ENCODE data around the gene MYL3. TPM values are rescaled to one million over a fixed set of nuclear protein-coding genes. Genes with fewer than 3 reads are reported as not detected.
"Not testable (repeated sequence)": the region's sequence is repeated elsewhere in the genome, so short reads cannot be mapped to it uniquely, and the experiment has no call there.

The MYL3 gene
- total RNA-seq, 1 donor from 2014 or later = 3,804 TPM

DNA sequence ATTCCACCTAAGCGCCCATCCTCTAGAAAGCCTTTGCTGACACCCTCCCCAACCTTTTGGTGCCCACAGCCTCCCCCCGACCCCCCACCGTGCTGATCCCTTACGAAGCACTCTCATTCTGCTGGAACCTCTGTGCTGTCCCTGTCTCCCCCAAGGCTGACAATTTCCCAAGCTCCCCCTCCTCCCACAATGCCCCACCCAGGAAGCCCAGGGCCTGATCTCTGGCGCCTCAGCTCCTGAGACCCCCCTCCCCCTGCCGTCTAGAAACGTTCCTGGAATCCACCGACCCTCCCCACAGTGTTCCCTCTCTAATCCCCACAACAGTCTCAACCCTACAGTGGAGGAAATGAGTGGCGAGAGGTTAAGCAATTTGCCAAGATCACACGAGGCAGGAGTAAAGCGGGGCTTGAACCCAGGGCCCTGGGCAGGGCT is 18.3 kb downstream of the MYL3 start:
- intact Hi-C loops (cut with DNase I) = no loop called here
- DNase-seq (ENCODE audit: low spot score) = no peak

DNA sequence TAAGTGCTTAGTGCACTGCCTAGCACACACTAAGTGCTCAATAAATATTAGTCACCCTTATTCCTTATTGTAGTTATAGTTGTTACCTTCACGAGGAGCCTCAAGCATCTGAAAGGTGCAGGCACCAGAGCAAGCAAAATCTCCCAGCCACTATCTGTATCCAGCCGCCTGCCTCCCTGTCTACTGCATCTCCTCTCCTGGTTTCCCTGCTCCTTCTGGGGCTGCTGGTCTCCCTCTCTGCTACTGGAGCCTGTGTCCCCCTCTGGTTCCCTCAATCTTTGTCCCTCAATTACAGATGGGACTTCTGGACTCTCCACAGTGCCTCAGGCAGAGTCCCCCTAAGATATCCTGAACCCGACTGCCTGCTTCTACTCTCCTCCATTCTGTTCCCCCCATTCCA is 18.8 kb downstream of the MYL3 start:
- no peak for DNase-seq (ENCODE audit: low spot score)
- intact Hi-C loops (cut with DNase I) = no loop called here

DNA sequence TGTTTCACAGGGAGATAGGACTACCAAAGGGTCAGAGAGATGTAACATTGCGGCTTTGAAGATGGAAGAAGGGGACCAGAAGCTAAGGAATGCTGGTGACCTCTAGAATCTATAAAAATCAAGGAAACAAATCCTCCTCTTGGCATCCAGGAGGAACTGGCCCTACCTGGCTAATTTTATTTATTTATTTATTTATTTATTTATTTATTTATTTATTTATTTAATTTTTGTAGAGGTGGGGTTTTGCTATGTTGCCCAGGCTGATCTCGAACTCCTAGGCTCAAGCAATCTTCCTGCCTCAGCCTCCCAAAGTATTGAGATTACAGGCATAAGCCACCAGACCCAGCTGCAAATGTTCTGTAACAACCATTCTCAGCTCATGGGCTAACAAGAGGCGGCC is 19.7 kb downstream of the MYL3 start:
- intact Hi-C loops (cut with DNase I) = no loop called here
- DNase-seq (ENCODE audit: low spot score) = no peak

GRCh38 chr3:46840491-46840890 is 22.8 kb downstream of the MYL3 start:
- intact Hi-C loops (cut with DNase I) = no loop called here
- DNase-seq (ENCODE audit: low spot score) = no peak

GRCh38 chr3:46838301-46838700 is 24.9 kb downstream of the MYL3 start:
- intact Hi-C loops (cut with DNase I) = no loop called here
- DNase-seq (ENCODE audit: low spot score) = no peak

GRCh38 chr3:46835491-46835890 is 27.8 kb downstream of the MYL3 start:
- intact Hi-C loops (cut with DNase I) = no loop called here
- no peak for DNase-seq (ENCODE audit: low spot score)

- DNase-seq (ENCODE audit: low spot score) = no peak
- intact Hi-C loops (cut with DNase I) = no loop called here
Measured at GRCh38 chr3:46835054-46835453, 28.2 kb downstream of the MYL3 start.

DNA sequence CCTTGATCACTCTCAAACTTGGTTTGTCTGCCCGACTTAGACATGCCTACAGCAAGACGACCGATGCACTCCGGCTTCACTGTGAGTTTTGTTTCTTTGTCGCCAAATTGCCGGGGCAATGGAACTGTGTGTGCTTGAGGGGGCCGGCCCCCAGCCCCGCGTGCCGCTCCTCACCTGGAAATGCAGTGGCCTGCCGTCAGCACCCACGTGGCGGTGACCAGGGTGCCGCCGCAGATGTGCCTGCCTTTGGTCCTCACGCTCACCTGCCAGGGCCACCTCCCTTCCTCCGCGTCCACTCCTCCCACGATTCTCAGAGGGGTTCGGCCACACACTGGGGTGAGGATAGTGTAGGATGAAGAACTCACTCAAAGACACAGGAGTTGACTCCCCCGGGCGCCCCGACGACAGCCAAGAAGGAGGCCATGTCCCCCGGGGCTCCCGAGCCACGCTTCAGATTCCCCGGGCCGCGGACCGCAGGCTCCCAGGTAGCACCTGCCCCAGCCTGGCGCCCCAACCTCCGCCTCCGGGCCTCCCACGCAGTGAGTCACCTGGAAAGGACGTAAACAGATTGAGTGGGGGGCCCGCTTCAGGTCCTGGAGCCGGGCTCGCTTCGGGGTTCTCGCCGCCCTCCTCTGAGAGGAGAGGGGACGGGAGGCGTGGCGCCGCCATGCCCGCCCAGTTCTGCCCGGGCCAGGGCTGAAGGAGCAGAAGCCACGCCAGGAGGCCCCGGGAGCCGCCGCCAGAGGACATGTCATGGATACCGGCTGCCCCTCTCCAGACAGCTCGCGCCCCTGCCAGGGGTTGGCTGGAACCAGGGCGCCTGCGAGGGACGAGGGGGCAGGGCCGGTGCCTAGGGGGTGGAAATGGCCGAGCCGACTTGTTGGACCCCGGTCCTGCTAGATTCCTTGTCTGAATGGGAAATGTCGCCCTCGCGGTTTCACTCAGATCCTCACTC is 29.6 kb downstream of the MYL3 start:
- no peak for DNase-seq (ENCODE audit: low spot score)
- intact Hi-C loops (cut with DNase I) = no loop called here

- no peak for DNase-seq (ENCODE audit: low spot score)
- intact Hi-C loops (cut with DNase I) = no loop called here
Measured at GRCh38 chr3:46831841-46832240, 31.4 kb downstream of the MYL3 start.

DNA sequence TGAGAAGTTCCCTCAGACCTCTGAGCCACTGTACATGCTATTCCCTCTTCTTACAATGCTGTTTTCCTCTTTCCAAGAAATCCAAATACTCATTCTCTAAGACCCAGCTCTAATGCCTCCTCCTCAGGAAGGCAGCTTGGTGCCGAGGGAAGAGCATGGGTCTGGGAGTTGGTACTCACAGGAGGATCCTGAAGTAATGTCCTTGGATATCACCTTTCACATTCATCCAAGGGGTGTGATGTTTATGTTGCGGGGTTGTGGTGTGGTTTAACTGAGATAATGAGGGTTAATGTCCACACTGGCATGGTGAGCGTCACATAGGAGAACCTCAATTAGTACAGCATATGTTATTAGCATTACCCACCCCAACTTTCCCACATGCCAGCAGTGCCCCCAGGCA is 31.9 kb downstream of the MYL3 start:
- intact Hi-C loops (cut with DNase I) = no loop called here
- no peak for DNase-seq (ENCODE audit: low spot score)

DNA sequence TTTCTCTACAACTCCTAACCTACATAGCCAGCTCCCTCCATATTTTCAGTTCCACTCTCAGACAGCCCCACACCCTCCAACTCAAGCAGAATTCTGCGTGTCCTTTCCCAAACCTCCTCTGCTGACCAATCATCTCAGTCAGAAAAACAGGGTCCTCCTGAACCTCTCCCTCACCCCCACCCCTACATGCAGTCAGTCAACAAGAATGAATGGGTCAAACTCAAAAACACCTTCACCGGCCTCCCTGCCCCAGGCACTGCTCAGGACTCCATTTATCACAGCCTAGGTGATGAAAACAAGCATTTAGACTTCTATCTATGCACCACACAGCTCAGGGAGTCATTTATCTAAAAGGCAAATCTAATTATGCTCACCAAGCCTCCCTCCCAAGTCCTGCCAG is 32.4 kb downstream of the MYL3 start:
- intact Hi-C loops (cut with DNase I) = no loop called here

DNA sequence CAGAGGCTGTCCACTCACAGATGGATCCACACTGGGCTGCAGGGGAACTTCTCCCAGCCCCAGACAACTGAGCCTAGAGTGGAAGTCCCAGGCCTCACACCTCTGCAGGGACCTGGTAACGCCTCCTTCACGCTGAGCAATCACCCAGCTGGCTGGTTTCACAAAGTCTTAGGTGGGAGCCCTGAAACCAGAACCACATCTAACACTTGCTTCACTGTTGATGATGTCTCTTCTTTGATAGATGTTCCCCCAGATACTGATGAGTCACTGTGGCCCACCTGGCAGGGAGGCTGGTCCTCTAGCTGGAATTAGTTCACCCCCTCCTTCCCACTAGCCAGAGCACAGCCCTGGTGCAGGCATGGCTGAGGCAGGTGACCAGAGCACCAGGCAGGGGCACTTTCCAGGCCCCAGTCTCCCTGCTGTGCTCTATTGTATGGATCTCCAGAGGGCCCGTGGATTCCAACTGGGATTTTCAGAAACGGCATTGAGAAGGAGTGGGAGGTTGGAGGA is 33.5 kb downstream of the MYL3 start:
- DNase-seq (ENCODE audit: low spot score) = no peak
- intact Hi-C loops (cut with DNase I) = no loop called here

More for the DNA sequence above, 32.4 kb downstream of the MYL3 start:
- DNase-seq (ENCODE audit: low spot score) = no peak

DNA sequence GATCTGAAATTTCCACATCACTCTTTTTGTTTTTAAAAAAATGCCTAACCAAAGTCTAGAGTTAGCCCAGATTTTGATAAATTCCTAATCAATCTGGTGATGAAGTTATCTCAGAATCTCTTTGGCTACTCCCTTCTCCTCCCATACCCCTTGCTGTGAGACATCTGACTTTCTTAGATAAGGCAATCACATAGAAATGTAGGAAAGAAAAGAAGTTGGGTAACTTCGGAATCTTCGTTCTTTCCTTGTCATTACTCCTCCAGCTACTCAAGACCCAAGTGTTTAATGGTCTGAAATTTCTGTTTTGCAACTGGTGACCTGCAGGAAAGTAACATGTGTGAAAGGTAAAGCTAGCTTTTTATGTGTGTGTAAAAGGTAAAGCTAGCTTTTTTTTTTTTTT is 37.8 kb downstream of the MYL3 start:
- intact Hi-C loops (cut with DNase I) = no loop called here
- DNase-seq (ENCODE audit: low spot score) = no peak

- intact Hi-C loops (cut with DNase I) = no loop called here
- DNase-seq (ENCODE audit: low spot score) = no peak
Measured at GRCh38 chr3:46824211-46824970, 38.9 kb downstream of the MYL3 start.

DNA sequence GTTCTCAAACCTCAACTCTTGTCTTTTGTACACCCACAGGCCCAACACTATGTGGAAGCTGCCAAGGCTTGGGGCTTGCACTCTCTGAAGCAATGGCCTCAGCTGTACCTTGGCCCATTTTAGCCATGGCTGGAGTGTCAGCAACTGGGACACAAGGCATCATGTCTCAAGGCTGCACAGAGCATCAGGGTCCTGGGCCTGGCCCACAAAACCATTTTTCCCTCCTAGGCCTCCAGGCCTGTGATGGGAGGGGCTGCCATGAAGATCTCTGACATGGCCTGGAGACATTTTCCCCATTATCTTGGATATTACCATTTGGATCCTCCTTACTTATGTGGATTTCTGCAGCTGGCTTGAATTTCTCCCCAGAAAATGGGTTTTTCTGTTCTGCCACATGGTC is 39.9 kb downstream of the MYL3 start:
- DNase-seq (ENCODE audit: low spot score); intact Hi-C loops (cut with DNase I): not testable (repeated sequence)

DNA sequence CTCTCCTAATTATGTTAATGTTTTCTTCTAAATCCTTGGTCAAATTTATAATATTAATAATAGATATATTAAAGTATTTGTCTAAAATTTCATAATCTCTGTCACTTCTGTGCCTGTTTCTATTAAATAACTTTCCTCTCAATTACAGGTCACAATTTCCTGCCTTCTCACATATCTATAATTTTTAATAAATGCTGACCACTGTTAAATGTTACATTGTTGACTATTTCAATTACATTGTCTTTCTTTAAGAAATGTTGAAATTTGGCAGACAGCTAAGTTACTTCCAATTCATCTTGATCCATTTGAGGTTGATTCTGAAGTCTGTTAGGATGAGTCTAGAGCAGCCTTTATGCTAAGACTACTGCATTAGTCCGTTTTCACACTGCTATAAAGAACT is 41.7 kb downstream of the MYL3 start:
- intact Hi-C loops (cut with DNase I) = no loop called here
- DNase-seq (ENCODE audit: low spot score) = no peak

DNA sequence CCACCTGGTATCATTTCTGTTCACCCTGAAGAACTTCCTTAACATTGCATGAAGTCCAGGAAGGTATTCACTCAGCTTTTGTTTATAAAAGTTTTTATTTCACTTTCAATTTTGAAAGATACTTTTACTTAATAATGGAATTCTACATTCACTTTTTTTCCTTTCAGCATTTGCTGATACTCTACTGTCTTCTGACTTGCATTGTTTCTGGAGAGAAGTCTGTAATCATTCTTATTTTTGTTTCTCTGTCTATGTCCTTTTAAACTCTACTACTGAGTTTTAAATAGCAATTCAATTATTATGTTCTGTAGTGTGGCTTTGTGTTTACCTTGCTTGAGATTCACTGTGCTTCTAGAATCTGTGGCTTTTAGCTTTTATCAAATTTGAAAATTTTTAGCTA is 42.4 kb downstream of the MYL3 start:
- intact Hi-C loops (cut with DNase I) = no loop called here

DNA sequence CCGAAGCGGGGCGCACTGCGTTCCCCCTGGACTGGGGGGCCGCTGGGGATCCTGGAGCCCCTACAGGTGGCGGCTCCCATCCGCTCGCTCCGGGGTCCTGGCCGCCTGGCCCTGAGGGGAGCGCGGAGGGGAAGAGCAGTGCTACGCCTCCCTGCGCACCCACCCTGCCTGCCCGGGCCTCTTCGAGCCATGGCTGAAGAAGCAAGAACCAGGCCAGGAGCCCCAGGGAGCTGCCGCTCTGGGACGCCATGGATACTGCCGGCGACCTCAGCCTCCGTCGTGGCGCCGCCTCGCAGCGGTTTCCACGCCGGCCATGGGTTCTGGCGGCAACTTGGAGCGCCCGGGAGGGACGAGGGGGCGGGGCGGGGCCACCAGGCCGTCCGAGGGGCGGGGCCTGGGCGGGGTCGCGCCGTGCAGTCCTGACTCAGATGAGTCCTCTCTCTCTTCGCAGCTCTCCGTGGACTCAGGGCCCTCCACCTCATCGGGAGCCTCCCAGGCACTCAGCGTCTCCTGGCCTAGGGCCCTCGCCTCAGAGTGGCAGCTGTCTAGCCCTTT is 50.9 kb downstream of the MYL3 start:
- intact Hi-C loops (cut with DNase I) = no loop called here
- no peak for DNase-seq (ENCODE audit: low spot score)

More for the DNA sequence above, 42.4 kb downstream of the MYL3 start:
- no peak for DNase-seq (ENCODE audit: low spot score)

DNA sequence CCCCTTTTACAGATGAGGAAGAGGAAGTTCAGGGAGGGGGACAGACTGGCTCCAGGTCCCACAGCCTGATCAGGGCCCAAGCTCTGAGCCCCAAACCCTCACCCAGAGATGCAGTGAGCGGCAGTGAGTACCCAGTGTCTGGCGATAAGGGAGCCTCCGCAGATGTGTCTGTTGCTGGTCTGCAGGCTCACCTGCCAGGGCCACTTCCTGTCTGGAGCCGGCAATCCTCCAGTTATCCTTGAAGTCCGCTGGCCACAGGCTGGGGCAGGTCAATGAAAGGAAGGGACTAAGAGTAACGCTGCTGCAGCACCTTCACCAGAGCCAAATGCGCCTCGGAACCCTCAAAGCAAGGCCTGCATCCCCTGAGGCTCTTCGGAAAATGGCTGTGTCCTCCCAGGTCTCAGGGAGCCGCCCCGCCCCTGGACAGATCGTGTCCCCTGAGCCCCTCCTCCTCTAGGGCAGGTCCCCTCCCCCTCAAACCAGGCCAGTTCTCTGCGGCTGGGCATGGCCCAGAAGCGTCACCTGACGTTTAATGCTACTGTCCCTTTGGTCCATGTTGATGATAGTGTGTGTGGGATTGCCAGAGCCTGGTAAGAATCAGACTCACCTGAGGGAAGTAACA is 51.5 kb downstream of the MYL3 start:
- intact Hi-C loops (cut with DNase I) = no loop called here
- no peak for DNase-seq (ENCODE audit: low spot score)

DNA sequence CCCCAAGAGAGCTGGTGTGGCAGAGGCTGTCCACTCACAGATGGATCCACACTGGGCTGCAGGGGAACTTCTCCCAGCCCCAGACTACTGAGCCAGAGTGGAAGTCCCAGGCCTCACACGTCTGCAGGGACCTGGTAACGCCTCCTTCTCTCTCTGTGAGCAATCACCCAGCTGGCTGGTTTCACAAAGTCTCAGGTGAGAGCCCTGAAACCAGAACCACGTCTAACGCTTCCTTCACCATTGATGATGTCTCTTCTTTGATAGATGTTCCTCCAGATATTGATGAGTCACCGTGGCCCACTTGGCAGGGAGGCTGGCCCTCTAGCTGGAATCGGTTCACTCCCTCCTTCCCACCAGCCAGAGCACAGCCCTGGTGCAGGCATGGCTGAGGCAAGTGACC is 54.5 kb downstream of the MYL3 start:
- intact Hi-C loops (cut with DNase I) = not testable (repeated sequence)

More for the DNA sequence above, 54.5 kb downstream of the MYL3 start:
- not testable (repeated sequence) for DNase-seq (ENCODE audit: low spot score)

All from cardiac septum (tissue), 1 donor.